Activated CD4-positive, alpha-beta T cell treated with anti-CD3 and anti-CD28 coated beads for 36 hours (primary cell): ENCODE data around the gene ZSCAN21. TPM values are rescaled to one million over a fixed set of nuclear protein-coding genes. Genes with fewer than 3 reads are reported as not detected.
A peak's percentile ranks its signal among the peaks of the same experiment; 100 is the strongest.

Experiments
- ATAC-seq: fragments of 200-7000 bp; cut with Tn5 transposase; one replicate; pipeline ENCODE4 v1.10.0; 2021; ENCODE audit warnings: mild to moderate bottlenecking, moderate library complexity
- CTCF ChIA-PET: fragments of 350-600 bp; sonication (Branson Sonifier 250); formaldehyde crosslinking; loops from one replicate; lab custom pipeline; 2021; ENCODE audit warnings: antibody characterized with exemption; lab: Charles Lee
- POLR2A ChIA-PET: fragments of 350-600 bp; sonication (Branson Sonifier 250); formaldehyde crosslinking; loops from one replicate; lab custom pipeline; 2021; ENCODE audit warnings: antibody characterized with exemption, inconsistent platforms; lab: Charles Lee
- DNase-seq: peaks from one replicate; pipeline ENCODE4 v3.0.0-alpha.2; 2020
- H3K27ac Mint-ChIP-seq: one replicate; pipeline ENCODE4 v1.8.0; 2021; ENCODE audit warnings: mixed read lengths
- H3K27me3 Mint-ChIP-seq: one replicate; pipeline ENCODE4 v1.8.0; 2021; ENCODE audit warnings: mixed read lengths
- H3K36me3 Mint-ChIP-seq: one replicate; pipeline ENCODE4 v1.8.0; 2021; ENCODE audit warnings: low read depth, mixed read lengths
- H3K4me1 Mint-ChIP-seq: one replicate; pipeline ENCODE4 v1.8.0; 2021; ENCODE audit warnings: mixed read lengths
- H3K4me3 Mint-ChIP-seq: one replicate; pipeline ENCODE4 v1.8.0; 2021; ENCODE audit warnings: mild to moderate bottlenecking, moderate library complexity, mixed read lengths
- H3K9me3 Mint-ChIP-seq: one replicate; pipeline ENCODE4 v1.8.0; 2021; ENCODE audit warnings: low read depth, mixed read lengths
- intact Hi-C, 2 experiments: fragments of 100-400 bp; cut with DNase I in 1 of 2; cut with micrococcal nuclease in 1 of 2; formaldehyde crosslinking; loops; one replicate each; pipeline versions ENCODE4 v1.14.2 to v1.15.1; 2022 to 2024; cut with DNase I, micrococcal nuclease
- total RNA-seq, 2 experiments: library from RNA; stranded (reverse); gene quantifications; one replicate each; pipeline ENCODE4 v1.2.3, GENCODE V29; 2021

Gene ZSCAN21
- total RNA-seq, 2 experiments from 2014 or later: 6.4 to 7.4 TPM

- intact Hi-C loops: loop anchor here in 1 of 2 experiments (5.0 to 10.0 kb wide), 2 partner anchors 209 to 531 kb away; no protein-coding TSS in a partner anchor
- peaks cover 12% of the 10 kb centered on the region for H3K36me3 Mint-ChIP-seq
- H3K27me3 Mint-ChIP-seq: no peaks in the 10 kb centered on the region
- peaks cover 34% of the 10 kb centered on the region for H3K4me1 Mint-ChIP-seq
- CTCF ChIA-PET: interaction anchor here (1.0 to 1.1 kb wide), 3 partner anchors 11 to 97 kb away, joined by 3 to 4 read pairs (median 3); no protein-coding TSS in a partner anchor
- DNase-seq (peak; percentile 73), ATAC-seq (peak; percentile 80)
- H3K4me3 Mint-ChIP-seq: no peak overlapping the region
- POLR2A ChIA-PET: no interaction called here
- H3K27ac Mint-ChIP-seq: peak overlapping the region; percentile 65
- no peaks in the 10 kb centered on the region for H3K9me3 Mint-ChIP-seq
Observed at GRCh38 chr7:100013328-100013676, 36.3 kb upstream of the ZSCAN21 start.

GRCh38 chr7:100015232-100016214 lies 34.1 kb upstream of the ZSCAN21 start, which contains the start of gene ZKSCAN1:
Gene ZKSCAN1 (plus strand): TSS chr7:100015596. CDS start chr7:100023507, 7,911 bp downstream.
- peak within 1 kb of the TSS; percentile 94 for H3K4me3 Mint-ChIP-seq

GRCh38 chr7:100016215-100016901 lies 33.2 kb upstream of the ZSCAN21 start:
- Mint-ChIP-seq H3K27me3 (no peaks in the 10 kb centered on the region), H3K27ac (peak overlapping the region; percentile 96), H3K4me1 (peaks cover 59% of the 10 kb centered on the region), H3K9me3 (no peaks in the 10 kb centered on the region), H3K4me3 (peak overlapping the region; percentile 94), H3K36me3 (peaks cover 25% of the 10 kb centered on the region)
- no peak for ATAC-seq
- POLR2A ChIA-PET: interaction anchor here (0.6 kb wide), 1 partner anchor 96 kb away, joined by 4 read pairs; no protein-coding TSS in a partner anchor
- intact Hi-C loops: loop anchor here (1.0 to 10.0 kb wide), 4 partner anchors 10 to 528 kb away; partner anchors contain the start of gene ZNF3 (in 1 of the 2)
- no peak for DNase-seq
- CTCF ChIA-PET: interaction anchor here (0.6 to 3.3 kb wide), 5 partner anchors 8 to 616 kb away, joined by 3 to 14 read pairs (median 3); partner anchors contain the start of gene TRIM4

More at GRCh38 chr7:100015232-100016214, 34.1 kb upstream of the ZSCAN21 start, which contains the start of gene ZKSCAN1:
- peaks cover 23% of the 10 kb centered on the region for H3K36me3 Mint-ChIP-seq
- ChIA-PET POLR2A (no interaction called here), CTCF (interaction anchor here (0.6 to 3.3 kb wide), 7 partner anchors 9 to 97 kb away, joined by 3 to 14 read pairs (median 4); partner anchors contain the start of genes GJC3, TRIM4 and ZSCAN21)
- peak; percentile 92 for DNase-seq
- peaks cover 53% of the 10 kb centered on the region for H3K4me1 Mint-ChIP-seq
- peak; percentile 87 for ATAC-seq
- intact Hi-C loops: loop anchor here (1.0 to 10.0 kb wide), 17 partner anchors 11 to 607 kb away; partner anchors contain the start of genes ZNF3 (in 2 of the 2), AP4M1 (in 1 of the 2), BUD31 (in 1 of the 2) and COPS6 (in 1 of the 2)
- peak within 1 kb of the TSS; percentile 96 for H3K27ac Mint-ChIP-seq
- no peaks in the 10 kb centered on the region for H3K9me3 Mint-ChIP-seq
- no peaks in the 10 kb centered on the region for H3K27me3 Mint-ChIP-seq

- Mint-ChIP-seq H3K27ac (peak overlapping the region; percentile 5), H3K9me3 (no peaks in the 10 kb centered on the region), H3K4me1 (peaks cover 66% of the 10 kb centered on the region), H3K36me3 (peaks cover 32% of the 10 kb centered on the region), H3K27me3 (no peaks in the 10 kb centered on the region), H3K4me3 (no peak overlapping the region)
- POLR2A ChIA-PET: no interaction called here
- intact Hi-C loops: loop anchor here (5.0 to 10.0 kb wide), 3 partner anchors 35 to 528 kb away; partner anchors contain the start of gene ZNF3 (in 1 of the 2)
- CTCF ChIA-PET: interaction anchor here (0.7 to 1.2 kb wide), 4 partner anchors 25 to 104 kb away, joined by 3 to 6 read pairs (median 3); no protein-coding TSS in a partner anchor
- ATAC-seq (no peak), DNase-seq (no peak)
Observed at GRCh38 chr7:100017300-100017699, 32.3 kb upstream of the ZSCAN21 start.

- H3K4me1 Mint-ChIP-seq: peaks cover 66% of the 10 kb centered on the region
- peaks cover 34% of the 10 kb centered on the region for H3K36me3 Mint-ChIP-seq
- intact Hi-C loops: loop anchor here (5.0 to 10.0 kb wide), 3 partner anchors 34 to 527 kb away; partner anchors contain the start of gene ZNF3 (in 1 of the 2)
Observed at GRCh38 chr7:100017875-100018274, 31.7 kb upstream of the ZSCAN21 start.

GRCh38 chr7:100019908-100020307 lies 29.7 kb upstream of the ZSCAN21 start:
- DNase-seq (peak; percentile 42), ATAC-seq (peak; percentile 43)
- Mint-ChIP-seq H3K36me3 (peaks cover 52% of the 10 kb centered on the region), H3K27me3 (no peaks in the 10 kb centered on the region), H3K9me3 (no peaks in the 10 kb centered on the region), H3K4me1 (peaks cover 67% of the 10 kb centered on the region), H3K27ac (peak overlapping the region; percentile 55), H3K4me3 (peak overlapping the region; percentile 1)
- intact Hi-C loops: loop anchor here (2.0 to 10.0 kb wide), 4 partner anchors 23 to 525 kb away; partner anchors contain the start of gene ZNF3 (in 1 of the 2)
- ChIA-PET POLR2A (interaction anchor here (0.6 to 1.0 kb wide), 2 partner anchors 30 to 71 kb away, joined by 3 read pairs; no protein-coding TSS in a partner anchor), CTCF (interaction anchor here (1.0 to 1.4 kb wide), 3 partner anchors 13 to 106 kb away, joined by 3 to 4 read pairs (median 3); no protein-coding TSS in a partner anchor)

More at GRCh38 chr7:100017875-100018274, 31.7 kb upstream of the ZSCAN21 start:
- ChIA-PET CTCF (interaction anchor here (1.2 kb wide), 1 partner anchor 105 kb away, joined by 3 read pairs; no protein-coding TSS in a partner anchor), POLR2A (no interaction called here)
- DNase-seq: no peak
- Mint-ChIP-seq H3K9me3 (no peaks in the 10 kb centered on the region), H3K27me3 (no peaks in the 10 kb centered on the region), H3K4me3 (no peak overlapping the region), H3K27ac (peak overlapping the region; percentile 34)
- no peak for ATAC-seq

- H3K36me3 Mint-ChIP-seq: peaks cover 60% of the 10 kb centered on the region
- no peaks in the 10 kb centered on the region for H3K9me3 Mint-ChIP-seq
- no peak overlapping the region for H3K4me3 Mint-ChIP-seq
- ChIA-PET CTCF (interaction anchor here (0.5 to 2.6 kb wide), 8 partner anchors 12 to 252 kb away, joined by 3 to 9 read pairs (median 3); no protein-coding TSS in a partner anchor), POLR2A (interaction anchor here (0.6 kb wide), 1 partner anchor 203 kb away, joined by 5 read pairs; no protein-coding TSS in a partner anchor)
- H3K27ac Mint-ChIP-seq: peak overlapping the region; percentile 47
- intact Hi-C loops: loop anchor here in 1 of 2 experiments (2.0 kb wide), 1 partner anchor 22 kb away; no protein-coding TSS in a partner anchor
- no peaks in the 10 kb centered on the region for H3K27me3 Mint-ChIP-seq
- ATAC-seq (peak; percentile 57), DNase-seq (peak; percentile 29)
- peaks cover 69% of the 10 kb centered on the region for H3K4me1 Mint-ChIP-seq
Observed at GRCh38 chr7:100021297-100021696, 28.3 kb upstream of the ZSCAN21 start.

- Mint-ChIP-seq H3K27me3 (no peaks in the 10 kb centered on the region), H3K36me3 (peaks cover 57% of the 10 kb centered on the region), H3K27ac (peak overlapping the region; percentile 67), H3K4me1 (peaks cover 59% of the 10 kb centered on the region), H3K9me3 (no peaks in the 10 kb centered on the region), H3K4me3 (no peak overlapping the region)
- DNase-seq (no peak), ATAC-seq (no peak)
- intact Hi-C loops: no loop called here
- POLR2A ChIA-PET: no interaction called here
- CTCF ChIA-PET: interaction anchor here (1.2 to 2.6 kb wide), 3 partner anchors 29 to 95 kb away, joined by 3 to 9 read pairs (median 5); no protein-coding TSS in a partner anchor
Observed at GRCh38 chr7:100022621-100023020, 27.0 kb upstream of the ZSCAN21 start.

- Mint-ChIP-seq H3K4me1 (peaks cover 52% of the 10 kb centered on the region), H3K9me3 (no peaks in the 10 kb centered on the region), H3K27ac (no peak overlapping the region), H3K27me3 (no peaks in the 10 kb centered on the region), H3K4me3 (no peak overlapping the region), H3K36me3 (peaks cover 54% of the 10 kb centered on the region)
- intact Hi-C loops: no loop called here
- ChIA-PET CTCF (no interaction called here), POLR2A (no interaction called here)
- DNase-seq (no peak), ATAC-seq (no peak)
Observed at GRCh38 chr7:100023526-100023925, 26.0 kb upstream of the ZSCAN21 start.

GRCh38 chr7:100024020-100024619 lies 25.5 kb upstream of the ZSCAN21 start:
- Mint-ChIP-seq H3K4me1 (peaks cover 46% of the 10 kb centered on the region), H3K36me3 (peaks cover 49% of the 10 kb centered on the region), H3K27ac (peak overlapping the region; percentile 31), H3K9me3 (no peaks in the 10 kb centered on the region), H3K27me3 (no peaks in the 10 kb centered on the region), H3K4me3 (no peak overlapping the region)
- ChIA-PET POLR2A (no interaction called here), CTCF (interaction anchor here (0.8 to 1.1 kb wide), 2 partner anchors 8 to 30 kb away, joined by 3 read pairs; no protein-coding TSS in a partner anchor)
- no peak for ATAC-seq
- intact Hi-C loops: no loop called here
- DNase-seq: no peak
